Pancreas (tissue), 10 donors: ENCODE data around the gene MYCBPAP. TPM values are rescaled to one million over a fixed set of nuclear protein-coding genes. Genes with fewer than 3 reads are reported as not detected.

Experiments
- ATAC-seq, 4 donors: fragments of 200-7000 bp; cut with Tn5 transposase; one replicate each; pipeline versions ENCODE4 v1.8.0 to v1.9.1; 2020; ENCODE audit warnings: mild to moderate bottlenecking in 4 of 4, moderate library complexity in 4 of 4
- DNase-seq, 6 donors: peaks; one replicate each; pipeline ENCODE4 v3.0.0-alpha.2; 2020
- FAIRE-seq: peaks from 2 replicates; lab custom pipeline; 2012; peaks lifted over from hg19 to GRCh38; lab: Jason Lieb, UNC
- H3K27ac ChIP-seq, 4 donors: fragments of 200-600 bp; sonication (generic); 1 replicate in 3 of 4; 2 replicates in 1 of 4; pipeline versions ENCODE4 v1.5.0 to v1.8.0; 2020
- H3K27me3 ChIP-seq, 4 donors: fragments of 200-600 bp; one replicate each; pipeline ENCODE4 v1.8.0; 2021
- H3K36me3 ChIP-seq, 3 donors: fragments of 200-600 bp; sonication (generic) in 1 of 3; one replicate each; pipeline versions ENCODE4 v1.5.0 to v1.8.0; 2020 to 2021
- H3K4me1 ChIP-seq, 3 donors: fragments of 200-600 bp; one replicate each; pipeline ENCODE4 v1.8.0; 2021
- H3K4me3 ChIP-seq, 4 donors: fragments of 200-600 bp; sonication (generic) in 2 of 4; one replicate each; pipeline versions ENCODE4 v1.5.0 to v1.8.0; 2020 to 2021
- H3K9me3 ChIP-seq, 4 donors: fragments of 200-600 bp; one replicate each; pipeline ENCODE4 v1.8.0; 2021
- WGBS, 2 donors: extraction: QIAGEN DNeasy Blood & Tissue Kit; methylation state at CpG; one replicate each; pipeline ENCODE4 v1.1.7; 2013; 5-methylcytosine and 5-hydroxymethylcytosine counted together
- intact Hi-C, 3 donors: fragments of 100-400 bp; cut with DNase I; formaldehyde crosslinking; loops; one replicate each; pipeline versions ENCODE4 v1.11.1 to v1.14.2; 2022
- polyA plus RNA-seq, 2 donors: library from polyadenylated mRNA; stranded (reverse); fragments of 200-250 nt; gene quantifications; one replicate each; pipeline ENCODE4 v1.2.3, GENCODE V29; 2013
- total RNA-seq, 6 donors: library from RNA; stranded (reverse); fragmentation: NEBNext Ultra II Directional in 4 of 6; extraction: Animal tissue kit (Norgen Biotek cat#: 25700) in 4 of 6; gene quantifications; one replicate each; pipeline versions ENCODE4 v1.2.1 to v1.2.4, GENCODE V29; 2021 to 2023
- TF ChIP-seq, protein P1 (sequence below), 4 donors: fragments of 200-600 bp; sonication (generic) in 3 of 4; IDR thresholded peaks; one replicate each; pipeline versions ENCODE4 v1.5.0 to v1.8.0; 2021; ENCODE audit warnings: antibody characterized with exemption in 4 of 4
- donor health status: healthy with polysubstance abuse.
- donor health status: DM: no; HTN: no; CAD: no; lungs with moderate emphysema.
- donor health status: DM: no; HTN: no; CAD: no.
- donor health status: control.
- donor health status: control.
- donor health status: Bipolar disorder and iron deficiency.
- donor health status: DM: yes; HTN: yes; CAD: no.
- donor health status: DM: no; HTN: no; CAD: no.
- donor health status: DM: no; HTN: no; CAD: no.
- donor health status: DM: yes; HTN: yes; CAD: no.

Gene MYCBPAP
- total and polyA plus RNA-seq, 8 donors = 0.43 to 1.7 (median 1.0) TPM

DNA sequence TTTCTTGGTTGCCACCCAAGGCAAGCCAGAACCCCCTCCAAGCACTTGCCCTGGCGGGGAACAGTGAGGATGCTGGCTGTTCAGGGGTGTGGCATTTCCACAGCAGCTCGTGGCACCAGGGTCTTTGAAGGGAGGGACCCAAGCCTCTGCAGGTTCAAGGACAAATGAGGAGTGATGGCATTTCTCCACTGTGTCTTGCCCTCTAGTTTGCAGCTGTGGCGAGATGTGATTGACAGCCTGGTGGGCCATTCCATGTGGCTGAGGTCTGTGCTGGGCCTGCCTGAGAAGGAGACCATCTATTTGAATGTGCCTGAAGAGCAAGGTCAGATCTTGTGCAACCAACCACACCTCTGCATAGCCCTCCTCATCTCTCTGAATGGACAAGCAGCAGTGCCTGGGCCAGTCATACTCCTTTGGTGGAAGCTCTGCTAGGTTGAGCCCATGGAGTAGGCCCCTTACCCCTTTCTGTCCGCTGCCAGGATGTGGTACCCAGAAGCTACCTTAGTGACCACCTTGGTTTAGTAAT is 19.8 kb downstream of the MYCBPAP start:
- no peaks in the 10 kb centered on the region for H3K9me3 ChIP-seq
- H3K4me1 ChIP-seq = peaks cover 9 to 17% (median 15%) of the 10 kb centered on the region in 3 donors
- intact Hi-C loops = no loop called here
- ATAC-seq (no peak), DNase-seq (no peak), FAIRE-seq (no peak)
- no peak overlapping the region for H3K4me3 ChIP-seq
- TF ChIP-seq, protein P1, sequence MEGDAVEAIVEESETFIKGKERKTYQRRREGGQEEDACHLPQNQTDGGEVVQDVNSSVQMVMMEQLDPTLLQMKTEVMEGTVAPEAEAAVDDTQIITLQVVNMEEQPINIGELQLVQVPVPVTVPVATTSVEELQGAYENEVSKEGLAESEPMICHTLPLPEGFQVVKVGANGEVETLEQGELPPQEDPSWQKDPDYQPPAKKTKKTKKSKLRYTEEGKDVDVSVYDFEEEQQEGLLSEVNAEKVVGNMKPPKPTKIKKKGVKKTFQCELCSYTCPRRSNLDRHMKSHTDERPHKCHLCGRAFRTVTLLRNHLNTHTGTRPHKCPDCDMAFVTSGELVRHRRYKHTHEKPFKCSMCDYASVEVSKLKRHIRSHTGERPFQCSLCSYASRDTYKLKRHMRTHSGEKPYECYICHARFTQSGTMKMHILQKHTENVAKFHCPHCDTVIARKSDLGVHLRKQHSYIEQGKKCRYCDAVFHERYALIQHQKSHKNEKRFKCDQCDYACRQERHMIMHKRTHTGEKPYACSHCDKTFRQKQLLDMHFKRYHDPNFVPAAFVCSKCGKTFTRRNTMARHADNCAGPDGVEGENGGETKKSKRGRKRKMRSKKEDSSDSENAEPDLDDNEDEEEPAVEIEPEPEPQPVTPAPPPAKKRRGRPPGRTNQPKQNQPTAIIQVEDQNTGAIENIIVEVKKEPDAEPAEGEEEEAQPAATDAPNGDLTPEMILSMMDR (IDR thresholded peaks at IDR 0.05) = no peak
- 48 to 87% methylated on average over 4 of the region's 4 CpGs for WGBS, 2 donors
- H3K27ac ChIP-seq = no peak overlapping the region
- H3K36me3 ChIP-seq = no peaks in the 10 kb centered on the region
- no peaks in the 10 kb centered on the region for H3K27me3 ChIP-seq

DNA sequence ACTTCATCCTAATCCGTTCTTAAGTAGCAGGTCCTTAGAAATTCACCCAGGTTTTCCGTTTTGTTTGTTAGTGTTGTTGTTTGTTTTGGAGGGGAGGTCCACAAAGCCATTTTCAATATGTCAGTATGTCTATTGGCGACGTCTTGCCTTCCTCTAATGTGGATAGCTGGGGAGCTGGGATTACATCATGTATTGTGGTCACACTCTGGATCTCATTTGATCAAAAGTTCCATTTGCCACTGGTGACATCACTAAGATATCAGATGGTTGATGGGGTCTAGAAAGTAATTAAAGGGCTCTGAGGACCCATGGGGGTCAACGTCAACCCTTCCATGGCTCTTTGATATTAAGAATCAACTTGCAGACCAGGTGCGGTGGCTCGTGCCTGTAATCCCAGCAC is 21.6 kb downstream of the MYCBPAP start:
- Histone ChIP-seq H3K27me3 (no peaks in the 10 kb centered on the region), H3K4me1 (peaks cover 9 to 23% (median 17%) of the 10 kb centered on the region in 3 donors), H3K27ac (no peak overlapping the region), H3K36me3 (no peaks in the 10 kb centered on the region), H3K9me3 (no peaks in the 10 kb centered on the region), H3K4me3 (no peak overlapping the region)
- ATAC-seq (no peak), FAIRE-seq (no peak), DNase-seq (no peak)
- 91 to 94% methylated on average over 7 of the region's 7 CpGs for WGBS, 2 donors
- intact Hi-C loops = loop anchor here in 1 of 3 donors (10.0 kb wide), 1 partner anchor 45 kb away; no protein-coding TSS in a partner anchor
- TF ChIP-seq, protein P1 (IDR thresholded peaks at IDR 0.05) = no peak

DNA sequence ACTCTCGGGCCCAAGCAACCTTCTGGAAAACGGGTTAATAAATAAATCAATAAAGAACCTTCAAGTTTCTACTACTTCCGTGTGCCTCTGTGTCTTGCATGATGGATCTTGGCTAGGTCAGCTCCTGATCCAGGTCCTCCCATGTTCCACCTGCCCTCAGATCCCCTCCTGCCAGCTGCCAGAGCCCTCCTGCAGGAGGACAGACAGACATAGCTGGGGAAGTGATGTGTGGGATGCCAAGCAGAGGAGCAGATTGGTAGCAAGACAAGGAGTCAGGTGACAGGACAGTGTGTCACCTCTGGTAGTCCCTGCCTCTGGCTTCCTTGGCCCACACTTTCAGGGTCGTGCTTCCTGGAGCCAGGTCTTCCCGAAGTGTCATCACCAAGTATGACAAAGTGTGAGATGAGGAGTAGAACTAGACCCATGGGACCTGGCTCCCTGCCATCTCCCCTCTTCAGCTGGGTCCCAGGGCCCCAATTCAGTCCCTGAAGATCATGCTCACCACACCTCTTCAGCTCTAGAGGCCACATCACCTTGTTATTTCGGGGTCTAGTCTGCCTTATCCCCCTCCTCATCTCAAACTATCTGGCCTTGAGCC is 23.3 kb downstream of the MYCBPAP start:
- Histone ChIP-seq H3K27me3 (no peaks in the 10 kb centered on the region), H3K9me3 (no peaks in the 10 kb centered on the region)
- no peak for FAIRE-seq

DNA sequence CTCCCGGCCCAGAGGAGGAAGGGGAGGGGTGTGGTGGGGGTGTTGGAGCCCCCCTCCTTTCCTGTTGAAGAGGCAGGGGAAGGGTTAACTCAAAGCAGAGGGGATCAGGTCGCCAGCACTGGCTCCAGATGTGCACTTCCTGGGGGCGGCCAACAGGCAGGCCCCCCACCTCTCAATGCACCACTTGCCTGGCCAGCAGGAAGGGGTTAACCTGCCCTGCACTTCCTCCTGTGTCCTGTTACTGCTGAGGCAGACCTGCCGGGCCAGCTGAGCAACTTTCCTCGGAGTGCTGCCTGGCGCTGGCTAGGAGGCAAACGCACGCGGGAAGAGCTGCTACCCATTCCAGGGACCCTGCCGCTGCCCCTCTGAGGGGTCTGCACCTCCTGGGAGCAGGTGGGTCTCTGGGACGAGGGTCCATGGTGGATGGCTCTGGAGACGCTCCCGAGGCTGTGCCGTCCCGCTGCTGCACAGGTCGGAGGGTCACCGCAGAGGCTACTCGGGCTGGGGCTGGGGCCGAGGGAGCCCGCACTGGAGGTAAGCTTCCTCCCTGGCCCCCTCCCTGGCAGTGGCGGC is 24.3 kb downstream of the MYCBPAP start, which contains the start of gene EPN3:
TSS of gene EPN3 (plus strand) at position 284 of the 573 bp plus-strand sequence. CDS start 3,822 bp downstream, outside the sequence.
- intact Hi-C loops = loop anchor here in 1 of 3 donors (10.0 kb wide), 1 partner anchor 48 kb away; no protein-coding TSS in a partner anchor
- H3K4me3 ChIP-seq = peak within 1 kb of the TSS; percentile 21 to 84 (median 53)
- peaks cover 0 to 16% (median 0%) of the 10 kb centered on the region in 3 donors for H3K36me3 ChIP-seq
- peak; percentile 74 to 84 (median 76) for ATAC-seq
- no peak for FAIRE-seq
- peak; percentile 75 to 93 (median 82) for DNase-seq
- peak within 1 kb of the TSS; percentile 73 to 92 (median 80) for H3K27ac ChIP-seq
- TF ChIP-seq, protein P1 (IDR thresholded peaks at IDR 0.05) = peak in 1 of 4 donors; percentile 20
- peaks cover 9 to 35% (median 17%) of the 10 kb centered on the region in 3 donors for H3K4me1 ChIP-seq
- 0 to 1% methylated on average over 19 to 21 of the region's 21 CpGs for WGBS, 2 donors
- no peaks in the 10 kb centered on the region for H3K27me3 ChIP-seq
- H3K9me3 ChIP-seq = no peaks in the 10 kb centered on the region

More for the DNA sequence above, 23.3 kb downstream of the MYCBPAP start:
- Histone ChIP-seq H3K36me3 (peaks cover 0 to 6% (median 0%) of the 10 kb centered on the region in 3 donors), H3K4me3 (no peak overlapping the region), H3K4me1 (peaks cover 9 to 35% (median 17%) of the 10 kb centered on the region in 3 donors), H3K27ac (peak overlapping the region in 2 of 4 donors; percentile 67 to 92)
- intact Hi-C loops = loop anchor here in 1 of 3 donors (10.0 kb wide), 1 partner anchor 47 kb away; no protein-coding TSS in a partner anchor
- 24 to 28% methylated on average over 6 of the region's 6 CpGs for WGBS, 2 donors
- DNase-seq (peak in 1 of 6 donors; percentile 61), ATAC-seq (no peak)
- TF ChIP-seq, protein P1 (IDR thresholded peaks at IDR 0.05) = no peak
